Measurements from ENCODE around the gene HS6ST2. TPM values are rescaled to one million over a fixed set of nuclear protein-coding genes. Genes with fewer than 3 reads are reported as not detected.

The HS6ST2 gene
- total RNA-seq, 1 donor from 2014 or later: 0.30 TPM

GRCh38 chrX:132657876-132658275 lies 300.6 kb downstream of the HS6ST2 start:
- Mint-ChIP-seq H3K4me3 (ENCODE audit: low read depth) (no peak overlapping the region), H3K27ac (no peak overlapping the region), H3K36me3 (ENCODE audit: low read depth) (no peaks in the 10 kb centered on the region), H3K4me1 (ENCODE audit: low read depth) (no peaks in the 10 kb centered on the region), H3K27me3 (ENCODE audit: low read depth) (peaks cover 6% of the 10 kb centered on the region), H3K9me3 (no peaks in the 10 kb centered on the region)
- DNase-seq (ENCODE audit: low spot score): no peak
- intact Hi-C loops (cut with micrococcal nuclease): no loop called here

GRCh38 chrX:132652871-132653270 lies 305.6 kb downstream of the HS6ST2 start:
- Mint-ChIP-seq H3K4me3 (ENCODE audit: low read depth) (no peak overlapping the region), H3K27ac (no peak overlapping the region), H3K9me3 (no peaks in the 10 kb centered on the region), H3K36me3 (ENCODE audit: low read depth) (no peaks in the 10 kb centered on the region), H3K4me1 (ENCODE audit: low read depth) (no peaks in the 10 kb centered on the region), H3K27me3 (ENCODE audit: low read depth) (peaks cover 6% of the 10 kb centered on the region)
- no peak for DNase-seq (ENCODE audit: low spot score)
- intact Hi-C loops (cut with micrococcal nuclease): no loop called here

GRCh38 chrX:132651421-132652086 lies 306.9 kb downstream of the HS6ST2 start:
- no peak for DNase-seq (ENCODE audit: low spot score)
- H3K9me3 Mint-ChIP-seq: no peaks in the 10 kb centered on the region
- H3K4me3 Mint-ChIP-seq (ENCODE audit: low read depth): no peak overlapping the region
- H3K4me1 Mint-ChIP-seq (ENCODE audit: low read depth): no peaks in the 10 kb centered on the region
- no peaks in the 10 kb centered on the region for H3K36me3 Mint-ChIP-seq (ENCODE audit: low read depth)
- intact Hi-C loops (cut with micrococcal nuclease): no loop called here
- H3K27ac Mint-ChIP-seq: no peak overlapping the region
- peaks cover 6% of the 10 kb centered on the region for H3K27me3 Mint-ChIP-seq (ENCODE audit: low read depth)

GRCh38 chrX:132648895-132649294 lies 309.5 kb downstream of the HS6ST2 start:
- H3K9me3 Mint-ChIP-seq: no peaks in the 10 kb centered on the region
- H3K27me3 Mint-ChIP-seq (ENCODE audit: low read depth): peaks cover 5% of the 10 kb centered on the region
- no peaks in the 10 kb centered on the region for H3K4me1 Mint-ChIP-seq (ENCODE audit: low read depth)
- H3K27ac Mint-ChIP-seq: no peak overlapping the region
- no peak for DNase-seq (ENCODE audit: low spot score)
- intact Hi-C loops (cut with micrococcal nuclease): no loop called here
- H3K36me3 Mint-ChIP-seq (ENCODE audit: low read depth): no peaks in the 10 kb centered on the region
- H3K4me3 Mint-ChIP-seq (ENCODE audit: low read depth): no peak overlapping the region

GRCh38 chrX:132639446-132639845 lies 319.0 kb downstream of the HS6ST2 start:
- Mint-ChIP-seq H3K27me3 (ENCODE audit: low read depth) (peaks cover 5% of the 10 kb centered on the region), H3K4me3 (ENCODE audit: low read depth) (no peak overlapping the region), H3K4me1 (ENCODE audit: low read depth) (no peaks in the 10 kb centered on the region), H3K27ac (no peak overlapping the region), H3K9me3 (no peaks in the 10 kb centered on the region), H3K36me3 (ENCODE audit: low read depth) (no peaks in the 10 kb centered on the region)
- DNase-seq (ENCODE audit: low spot score): no peak
- intact Hi-C loops (cut with micrococcal nuclease): no loop called here

- intact Hi-C loops (cut with micrococcal nuclease): no loop called here
- Mint-ChIP-seq H3K4me3 (ENCODE audit: low read depth) (no peak overlapping the region), H3K9me3 (no peaks in the 10 kb centered on the region), H3K36me3 (ENCODE audit: low read depth) (no peaks in the 10 kb centered on the region), H3K27ac (no peak overlapping the region), H3K27me3 (ENCODE audit: low read depth) (peaks cover 5% of the 10 kb centered on the region), H3K4me1 (ENCODE audit: low read depth) (no peaks in the 10 kb centered on the region)
- DNase-seq (ENCODE audit: low spot score): no peak
These were observed 320.1 kb downstream of the HS6ST2 start for GRCh38 chrX:132638313-132638712.

GRCh38 chrX:132636080-132636479 lies 322.3 kb downstream of the HS6ST2 start:
- Mint-ChIP-seq H3K27ac (no peak overlapping the region), H3K4me3 (ENCODE audit: low read depth) (no peak overlapping the region), H3K9me3 (no peaks in the 10 kb centered on the region), H3K4me1 (ENCODE audit: low read depth) (no peaks in the 10 kb centered on the region), H3K36me3 (ENCODE audit: low read depth) (no peaks in the 10 kb centered on the region), H3K27me3 (ENCODE audit: low read depth) (peaks cover 9% of the 10 kb centered on the region)
- no peak for DNase-seq (ENCODE audit: low spot score)
- intact Hi-C loops (cut with micrococcal nuclease): no loop called here

- Mint-ChIP-seq H3K27me3 (ENCODE audit: low read depth) (peaks cover 9% of the 10 kb centered on the region), H3K27ac (no peak overlapping the region), H3K4me3 (ENCODE audit: low read depth) (no peak overlapping the region), H3K4me1 (ENCODE audit: low read depth) (no peaks in the 10 kb centered on the region), H3K9me3 (no peaks in the 10 kb centered on the region), H3K36me3 (ENCODE audit: low read depth) (no peaks in the 10 kb centered on the region)
- intact Hi-C loops (cut with micrococcal nuclease): loop anchor here (5.0 kb wide), 1 partner anchor 407 kb away; no protein-coding TSS in a partner anchor
- DNase-seq (ENCODE audit: low spot score): no peak
These were observed 323.9 kb downstream of the HS6ST2 start for GRCh38 chrX:132634521-132634920.

- no peak for DNase-seq (ENCODE audit: low spot score)
- Mint-ChIP-seq H3K9me3 (no peaks in the 10 kb centered on the region), H3K27ac (no peak overlapping the region), H3K27me3 (ENCODE audit: low read depth) (peaks cover 4% of the 10 kb centered on the region), H3K4me1 (ENCODE audit: low read depth) (no peaks in the 10 kb centered on the region), H3K36me3 (ENCODE audit: low read depth) (no peaks in the 10 kb centered on the region), H3K4me3 (ENCODE audit: low read depth) (no peak overlapping the region)
- intact Hi-C loops (cut with micrococcal nuclease): loop anchor here (1.0 to 5.0 kb wide), 2 partner anchors 338 to 404 kb away; no protein-coding TSS in a partner anchor
These were observed 326.7 kb downstream of the HS6ST2 start for GRCh38 chrX:132631579-132632232.

- no peak for DNase-seq (ENCODE audit: low spot score)
- Mint-ChIP-seq H3K9me3 (no peaks in the 10 kb centered on the region), H3K27me3 (ENCODE audit: low read depth) (no peaks in the 10 kb centered on the region), H3K4me1 (ENCODE audit: low read depth) (peaks cover 12% of the 10 kb centered on the region), H3K4me3 (ENCODE audit: low read depth) (no peak overlapping the region), H3K27ac (no peak overlapping the region), H3K36me3 (ENCODE audit: low read depth) (no peaks in the 10 kb centered on the region)
- intact Hi-C loops (cut with micrococcal nuclease): loop anchor here (5.0 to 10.0 kb wide), 3 partner anchors 407 to 797 kb away; partner anchors contain the start of gene RAP2C
These were observed 334.0 kb downstream of the HS6ST2 start for GRCh38 chrX:132624466-132624865.

- H3K36me3 Mint-ChIP-seq (ENCODE audit: low read depth): no peaks in the 10 kb centered on the region
- intact Hi-C loops (cut with micrococcal nuclease): loop anchor here (5.0 to 10.0 kb wide), 3 partner anchors 407 to 797 kb away; partner anchors contain the start of gene RAP2C
- DNase-seq (ENCODE audit: low spot score): no peak
- no peaks in the 10 kb centered on the region for H3K9me3 Mint-ChIP-seq
- H3K27ac Mint-ChIP-seq: no peak overlapping the region
- no peaks in the 10 kb centered on the region for H3K27me3 Mint-ChIP-seq (ENCODE audit: low read depth)
- no peak overlapping the region for H3K4me3 Mint-ChIP-seq (ENCODE audit: low read depth)
- peaks cover 12% of the 10 kb centered on the region for H3K4me1 Mint-ChIP-seq (ENCODE audit: low read depth)
These were observed 334.5 kb downstream of the HS6ST2 start for GRCh38 chrX:132623942-132624341.

- Mint-ChIP-seq H3K27me3 (ENCODE audit: low read depth) (no peaks in the 10 kb centered on the region), H3K9me3 (no peaks in the 10 kb centered on the region), H3K4me3 (ENCODE audit: low read depth) (no peak overlapping the region), H3K4me1 (ENCODE audit: low read depth) (peaks cover 12% of the 10 kb centered on the region), H3K27ac (no peak overlapping the region), H3K36me3 (ENCODE audit: low read depth) (no peaks in the 10 kb centered on the region)
- intact Hi-C loops (cut with micrococcal nuclease): loop anchor here (5.0 to 10.0 kb wide), 3 partner anchors 406 to 796 kb away; partner anchors contain the start of gene RAP2C
- no peak for DNase-seq (ENCODE audit: low spot score)
These were observed 335.1 kb downstream of the HS6ST2 start for GRCh38 chrX:132623300-132623699.

- peak overlapping the region; percentile 82 for H3K27ac Mint-ChIP-seq
- H3K27me3 Mint-ChIP-seq (ENCODE audit: low read depth): no peaks in the 10 kb centered on the region
- H3K4me1 Mint-ChIP-seq (ENCODE audit: low read depth): peaks cover 12% of the 10 kb centered on the region
- intact Hi-C loops (cut with micrococcal nuclease): loop anchor here (1.0 to 10.0 kb wide), 4 partner anchors 355 to 795 kb away; partner anchors contain the start of gene RAP2C
- DNase-seq (ENCODE audit: low spot score): peak; percentile 9
- H3K36me3 Mint-ChIP-seq (ENCODE audit: low read depth): no peaks in the 10 kb centered on the region
- H3K9me3 Mint-ChIP-seq: no peaks in the 10 kb centered on the region
- H3K4me3 Mint-ChIP-seq (ENCODE audit: low read depth): no peak overlapping the region
These were observed 336.3 kb downstream of the HS6ST2 start for GRCh38 chrX:132622130-132622529.
